DOHH2 (cell line): ENCODE results near the gene CITED2.

Experiments used
- H3F3A ChIP-seq: fragments of 200-600 bp; sonication (generic), shearing (Covaris generic); 2 replicates; pipeline ENCODE4 v1.6.0; 2016; ENCODE audit warnings: antibody characterized with exemption, mild to moderate bottlenecking; ENCODE audit not compliant: control insufficient read depth, insufficient read depth
- H3K27ac ChIP-seq: fragments of 200-600 bp; sonication (generic); 2 replicates; pipeline ENCODE4 v1.5.1; 2014; ENCODE audit warnings: low read depth, mild to moderate bottlenecking, low read length, moderate library complexity
- H3K27me3 ChIP-seq: fragments of 200-600 bp; sonication (generic); 2 replicates; pipeline ENCODE4 v1.6.1; 2014; ENCODE audit warnings: mild to moderate bottlenecking, low read length, mixed read lengths; ENCODE audit not compliant: control insufficient read depth
- H3K36me3 ChIP-seq: fragments of 200-600 bp; sonication (generic); 2 replicates; pipeline ENCODE4 v1.6.1; 2014; ENCODE audit warnings: mild to moderate bottlenecking, low read length, moderate library complexity, mixed read lengths; ENCODE audit not compliant: control insufficient read depth
- H3K4me1 ChIP-seq: fragments of 200-600 bp; sonication (generic); 2 replicates; pipeline ENCODE4 v1.6.1; 2014; ENCODE audit warnings: mild to moderate bottlenecking, low read length, mixed read lengths; ENCODE audit not compliant: control insufficient read depth
- H3K4me2 ChIP-seq: fragments of 200-600 bp; sonication (generic); 2 replicates; pipeline ENCODE4 v1.6.0; 2014; ENCODE audit warnings: mild to moderate bottlenecking, low read length, moderate library complexity
- H3K4me3 ChIP-seq: fragments of 200-600 bp; sonication (generic); 2 replicates; pipeline ENCODE4 v1.5.1; 2014; ENCODE audit warnings: mild to moderate bottlenecking, low read length, mixed read lengths
- H3K79me2 ChIP-seq: fragments of 200-600 bp; sonication (generic); 2 replicates; pipeline ENCODE4 v1.6.1; 2014; ENCODE audit warnings: mild to moderate bottlenecking, low read length, mixed read lengths; ENCODE audit not compliant: control insufficient read depth
- H3K9me2 ChIP-seq: fragments of 200-600 bp; sonication (generic); replicated peaks from 2 replicates; pipeline ENCODE4 v1.6.1; 2014; ENCODE audit warnings: mild to moderate bottlenecking, low read length, mixed read lengths; ENCODE audit not compliant: control insufficient read depth
- H3K9me3 ChIP-seq: fragments of 200-600 bp; sonication (generic); 2 replicates; pipeline ENCODE4 v1.6.1; 2014; ENCODE audit warnings: antibody characterized with exemption, low read length, mixed read lengths; ENCODE audit not compliant: control insufficient read depth, insufficient read depth
- H4K20me1 ChIP-seq: fragments of 200-600 bp; sonication (generic); 2 replicates; pipeline ENCODE4 v1.6.0; 2014; ENCODE audit warnings: low read depth, mild to moderate bottlenecking, antibody characterized with exemption, low read length, moderate library complexity; ENCODE audit not compliant: control insufficient read depth, insufficient read depth
- EZH2phosphoT487 ChIP-seq: fragments of 200-600 bp; sonication (generic); IDR thresholded peaks from 2 replicates; pipeline ENCODE4 v1.6.1; 2017; ENCODE audit warnings: borderline replicate concordance, mild to moderate bottlenecking, antibody characterized with exemption, low read length, moderate library complexity, mixed read lengths
- TF ChIP-seq, protein P1 (sequence below): fragments of 200-600 bp; sonication (generic); IDR thresholded peaks from one replicate; pipeline ENCODE4 v1.5.1; 2014; ENCODE audit warnings: antibody characterized with exemption, mild to moderate bottlenecking, low read depth, low read length; ENCODE audit not compliant: poor library complexity, severe bottlenecking

The CITED2 gene

DNA sequence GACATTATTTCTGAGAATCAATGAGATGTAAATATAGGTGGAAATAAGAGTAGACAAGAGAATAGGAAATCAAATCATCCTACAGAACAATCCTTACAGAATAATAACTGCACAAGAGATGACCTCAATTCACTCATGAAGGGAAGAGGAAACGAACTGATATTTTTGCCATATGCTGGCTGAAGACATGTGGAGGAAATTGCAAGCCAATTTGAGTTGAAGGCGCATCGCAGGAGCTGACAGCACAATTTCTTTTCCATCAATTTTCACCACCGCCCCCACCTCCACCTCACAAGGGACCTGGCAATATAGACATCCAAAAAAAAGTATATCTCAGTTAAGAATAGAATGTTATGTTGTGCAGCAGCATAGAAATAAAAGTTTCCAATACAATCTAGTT lies 20.3 kb downstream of the CITED2 start:
- H3K4me2 ChIP-seq: no peak overlapping the region
- peaks cover 5% of the 10 kb centered on the region; the same call in 1 of the 2 replicates for H3K9me3 ChIP-seq
- H3K4me3 ChIP-seq: no peak overlapping the region
- H3K36me3 ChIP-seq: no peaks in the 10 kb centered on the region
- TF ChIP-seq, protein P1, sequence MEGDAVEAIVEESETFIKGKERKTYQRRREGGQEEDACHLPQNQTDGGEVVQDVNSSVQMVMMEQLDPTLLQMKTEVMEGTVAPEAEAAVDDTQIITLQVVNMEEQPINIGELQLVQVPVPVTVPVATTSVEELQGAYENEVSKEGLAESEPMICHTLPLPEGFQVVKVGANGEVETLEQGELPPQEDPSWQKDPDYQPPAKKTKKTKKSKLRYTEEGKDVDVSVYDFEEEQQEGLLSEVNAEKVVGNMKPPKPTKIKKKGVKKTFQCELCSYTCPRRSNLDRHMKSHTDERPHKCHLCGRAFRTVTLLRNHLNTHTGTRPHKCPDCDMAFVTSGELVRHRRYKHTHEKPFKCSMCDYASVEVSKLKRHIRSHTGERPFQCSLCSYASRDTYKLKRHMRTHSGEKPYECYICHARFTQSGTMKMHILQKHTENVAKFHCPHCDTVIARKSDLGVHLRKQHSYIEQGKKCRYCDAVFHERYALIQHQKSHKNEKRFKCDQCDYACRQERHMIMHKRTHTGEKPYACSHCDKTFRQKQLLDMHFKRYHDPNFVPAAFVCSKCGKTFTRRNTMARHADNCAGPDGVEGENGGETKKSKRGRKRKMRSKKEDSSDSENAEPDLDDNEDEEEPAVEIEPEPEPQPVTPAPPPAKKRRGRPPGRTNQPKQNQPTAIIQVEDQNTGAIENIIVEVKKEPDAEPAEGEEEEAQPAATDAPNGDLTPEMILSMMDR: no peak
- TF ChIP-seq EZH2phosphoT487: no peak
- no peaks in the 10 kb centered on the region for H3F3A ChIP-seq
- no peaks in the 10 kb centered on the region for H4K20me1 ChIP-seq
- no peaks in the 10 kb centered on the region for H3K27me3 ChIP-seq
- no peak overlapping the region for H3K27ac ChIP-seq
- no peaks in the 10 kb centered on the region for H3K79me2 ChIP-seq
- H3K9me2 ChIP-seq: no peaks in the 10 kb centered on the region
- peaks cover 10% of the 10 kb centered on the region for H3K4me1 ChIP-seq

DNA sequence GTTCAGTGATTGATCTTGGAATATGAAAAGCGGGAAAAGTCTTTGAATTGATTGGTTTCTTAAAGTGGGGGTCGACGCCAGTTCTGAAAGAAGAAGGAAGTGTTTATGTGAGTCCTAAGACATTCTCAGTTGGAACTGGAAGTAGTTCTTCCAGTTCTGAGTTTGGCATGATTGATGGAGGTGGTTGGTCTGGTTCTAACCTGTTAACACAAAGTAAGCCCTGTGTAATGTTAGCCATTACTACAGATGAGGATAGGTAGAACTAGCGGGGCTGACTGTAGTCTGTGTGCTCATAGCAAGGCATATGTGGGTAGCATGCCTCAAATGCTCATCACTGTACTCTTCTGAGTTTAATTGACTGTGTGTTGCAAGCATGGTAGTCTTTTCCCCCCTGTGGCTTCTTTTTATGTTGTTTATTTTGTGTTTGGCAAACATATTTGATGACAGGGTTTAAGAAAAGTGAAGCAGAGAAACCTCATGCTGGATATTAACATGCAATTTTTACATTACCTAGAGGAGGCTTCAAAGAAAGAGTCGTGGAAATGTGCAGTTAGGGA lies 24.9 kb downstream of the CITED2 start:
- Histone ChIP-seq H3F3A (no peaks in the 10 kb centered on the region), H3K4me1 (peaks cover 6% of the 10 kb centered on the region), H3K9me3 (no peaks in the 10 kb centered on the region), H3K9me2 (no peaks in the 10 kb centered on the region), H3K79me2 (no peaks in the 10 kb centered on the region), H3K27me3 (no peaks in the 10 kb centered on the region), H3K27ac (no peak overlapping the region), H3K4me3 (no peak overlapping the region), H3K4me2 (no peak overlapping the region), H4K20me1 (no peaks in the 10 kb centered on the region), H3K36me3 (no peaks in the 10 kb centered on the region)
- TF ChIP-seq EZH2phosphoT487: no peak
- TF ChIP-seq, protein P1: no peak

DNA sequence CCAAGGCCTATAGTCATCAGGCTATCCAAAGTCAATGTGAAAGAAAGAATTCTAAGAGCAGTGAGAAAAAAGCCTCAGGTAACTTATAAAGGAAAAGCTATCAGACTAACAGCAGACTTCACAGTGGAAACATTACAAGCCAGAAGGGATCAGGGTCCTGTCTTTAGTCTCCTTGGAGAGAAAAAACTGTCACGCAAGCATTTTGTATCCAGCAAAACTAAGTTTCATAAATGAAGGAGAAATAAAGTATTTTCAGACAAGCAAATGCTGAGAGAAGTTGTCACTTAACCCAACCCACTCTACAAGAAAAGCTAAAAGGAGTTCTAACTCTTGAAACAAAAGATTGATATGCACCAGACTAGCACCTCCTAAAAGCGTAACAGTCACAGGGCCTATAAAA lies 28.1 kb downstream of the CITED2 start:
- no peak overlapping the region for H3K4me2 ChIP-seq
- H3K27me3 ChIP-seq: no peaks in the 10 kb centered on the region
- no peaks in the 10 kb centered on the region for H3F3A ChIP-seq
- no peaks in the 10 kb centered on the region for H3K79me2 ChIP-seq
- no peak overlapping the region for H3K4me3 ChIP-seq
- H4K20me1 ChIP-seq: no peaks in the 10 kb centered on the region
- no peaks in the 10 kb centered on the region for H3K9me2 ChIP-seq
- H3K27ac ChIP-seq: no peak overlapping the region
- no peaks in the 10 kb centered on the region for H3K36me3 ChIP-seq
- TF ChIP-seq EZH2phosphoT487: no peak
- TF ChIP-seq, protein P1: no peak
- no peaks in the 10 kb centered on the region for H3K9me3 ChIP-seq
- peaks cover 26% of the 10 kb centered on the region for H3K4me1 ChIP-seq
